Calu3 (cell line): ENCODE data around the gene LRRC59. TPM values are rescaled to one million over a fixed set of nuclear protein-coding genes. Genes with fewer than 3 reads are reported as not detected.

Source experiments
- BruUV-seq: library from RNA; stranded (reverse); fragments of 400-500 nt; replicated peaks from 2 replicates; lab custom pipeline; 2021; lab: Mats Ljungman, UMichigan
- CTCF ChIA-PET: fragments of 300-600 bp; sonication (Branson Sonifier 250); formaldehyde crosslinking; loops from one replicate; lab custom pipeline; 2022; ENCODE audit warnings: antibody characterized with exemption; lab: Charles Lee
- DNase-seq: peaks from one replicate; pipeline ENCODE4 v3.0.0; 2022
- H3K27ac Mint-ChIP-seq: one replicate; pipeline ENCODE4 v1.8.0; 2022; ENCODE audit warnings: mixed read lengths; ENCODE audit not compliant: unreplicated experiment
- H3K27me3 Mint-ChIP-seq: one replicate; pipeline ENCODE4 v1.8.0; 2022; ENCODE audit warnings: mixed read lengths; ENCODE audit not compliant: unreplicated experiment
- H3K36me3 Mint-ChIP-seq: one replicate; pipeline ENCODE4 v1.8.0; 2022; ENCODE audit warnings: mild to moderate bottlenecking, moderate library complexity, mixed read lengths; ENCODE audit not compliant: insufficient read depth, unreplicated experiment
- H3K4me1 Mint-ChIP-seq: one replicate; pipeline ENCODE4 v1.8.0; 2022; ENCODE audit warnings: mild to moderate bottlenecking, low read depth, mixed read lengths; ENCODE audit not compliant: unreplicated experiment
- H3K4me3 Mint-ChIP-seq: one replicate; pipeline ENCODE4 v1.8.0; 2022; ENCODE audit warnings: mild to moderate bottlenecking, low read depth, moderate library complexity, mixed read lengths; ENCODE audit not compliant: unreplicated experiment
- H3K9me3 Mint-ChIP-seq: one replicate; pipeline ENCODE4 v1.8.0; 2022; ENCODE audit warnings: low read depth, mixed read lengths; ENCODE audit not compliant: unreplicated experiment
- intact Hi-C: fragments of 100-400 bp; cut with micrococcal nuclease; formaldehyde crosslinking; loops from one replicate; pipeline ENCODE4 v1.10.0; 2022; ENCODE audit not compliant: unreplicated experiment
- total RNA-seq: library from RNA; stranded (reverse); gene quantifications from 2 replicates; pipeline ENCODE4 v1.2.3, GENCODE V29; 2022
- TF ChIP-seq, protein P1 (sequence below): fragments of 200-600 bp; IDR thresholded peaks from one replicate; pipeline ENCODE4 v1.8.0; 2022; ENCODE audit warnings: antibody characterized with exemption; ENCODE audit not compliant: unreplicated experiment

LRRC59 gene
- total RNA-seq, 1 experiment from 2014 or later: 212 TPM

GRCh38 chr17:50379351-50380132, 17.8 kb downstream of the LRRC59 start:
- no TSS peak for BruUV-seq
- Mint-ChIP-seq H3K4me3 (no peak overlapping the region), H3K27ac (no peak overlapping the region), H3K36me3 (peaks cover 59% of the 10 kb centered on the region), H3K27me3 (no peaks in the 10 kb centered on the region), H3K9me3 (no peaks in the 10 kb centered on the region), H3K4me1 (no peaks in the 10 kb centered on the region)
- DNase-seq: no peak
- CTCF ChIA-PET: interaction anchor here (0.7 kb wide), 1 partner anchor 18 kb away, joined by 3 read pairs; no protein-coding TSS in a partner anchor
- intact Hi-C loops: no loop called here
- TF ChIP-seq, protein P1, sequence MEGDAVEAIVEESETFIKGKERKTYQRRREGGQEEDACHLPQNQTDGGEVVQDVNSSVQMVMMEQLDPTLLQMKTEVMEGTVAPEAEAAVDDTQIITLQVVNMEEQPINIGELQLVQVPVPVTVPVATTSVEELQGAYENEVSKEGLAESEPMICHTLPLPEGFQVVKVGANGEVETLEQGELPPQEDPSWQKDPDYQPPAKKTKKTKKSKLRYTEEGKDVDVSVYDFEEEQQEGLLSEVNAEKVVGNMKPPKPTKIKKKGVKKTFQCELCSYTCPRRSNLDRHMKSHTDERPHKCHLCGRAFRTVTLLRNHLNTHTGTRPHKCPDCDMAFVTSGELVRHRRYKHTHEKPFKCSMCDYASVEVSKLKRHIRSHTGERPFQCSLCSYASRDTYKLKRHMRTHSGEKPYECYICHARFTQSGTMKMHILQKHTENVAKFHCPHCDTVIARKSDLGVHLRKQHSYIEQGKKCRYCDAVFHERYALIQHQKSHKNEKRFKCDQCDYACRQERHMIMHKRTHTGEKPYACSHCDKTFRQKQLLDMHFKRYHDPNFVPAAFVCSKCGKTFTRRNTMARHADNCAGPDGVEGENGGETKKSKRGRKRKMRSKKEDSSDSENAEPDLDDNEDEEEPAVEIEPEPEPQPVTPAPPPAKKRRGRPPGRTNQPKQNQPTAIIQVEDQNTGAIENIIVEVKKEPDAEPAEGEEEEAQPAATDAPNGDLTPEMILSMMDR: no peak

DNA sequence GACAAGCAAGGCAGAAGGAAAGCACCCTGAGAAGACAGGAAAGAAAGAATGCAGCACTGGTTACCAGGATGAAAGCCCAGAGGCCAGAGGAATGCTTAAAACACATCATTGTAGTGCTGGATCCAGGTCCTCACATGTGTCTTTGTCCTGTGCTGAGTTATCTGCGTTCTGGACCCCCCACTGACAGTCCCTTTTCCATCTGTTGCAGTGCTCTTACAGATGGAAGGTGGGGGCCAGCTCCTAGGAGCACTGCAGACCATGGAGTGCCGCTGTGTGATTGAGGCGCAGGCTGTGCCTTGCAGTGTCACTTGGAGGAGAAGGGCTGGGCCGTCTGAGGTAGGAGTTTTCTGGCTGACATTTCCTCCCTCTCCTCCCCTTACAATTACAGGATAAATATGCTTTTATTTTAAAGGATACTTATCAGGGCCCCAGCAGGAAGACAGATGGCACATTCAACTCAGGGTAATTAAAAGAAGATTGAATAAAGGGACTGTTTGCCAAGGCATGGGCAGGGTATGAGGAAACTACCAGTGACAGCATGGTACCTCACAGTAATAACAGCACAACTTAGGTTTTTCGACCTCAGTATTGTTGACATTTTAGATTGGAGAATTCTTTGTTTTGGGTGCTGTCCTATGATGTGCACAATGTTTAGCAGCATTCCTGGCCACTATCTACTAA, 21.3 kb downstream of the LRRC59 start:
- Mint-ChIP-seq H3K36me3 (peaks cover 55% of the 10 kb centered on the region), H3K4me3 (no peak overlapping the region), H3K27me3 (no peaks in the 10 kb centered on the region), H3K9me3 (no peaks in the 10 kb centered on the region), H3K27ac (no peak overlapping the region), H3K4me1 (peaks cover 16% of the 10 kb centered on the region)
- DNase-seq: no peak
- BruUV-seq: no TSS peak
- TF ChIP-seq, protein P1: no peak
- CTCF ChIA-PET: interaction anchor here (1.4 kb wide), 1 partner anchor 10 kb away, joined by 3 read pairs; no protein-coding TSS in a partner anchor
- intact Hi-C loops: no loop called here

DNA sequence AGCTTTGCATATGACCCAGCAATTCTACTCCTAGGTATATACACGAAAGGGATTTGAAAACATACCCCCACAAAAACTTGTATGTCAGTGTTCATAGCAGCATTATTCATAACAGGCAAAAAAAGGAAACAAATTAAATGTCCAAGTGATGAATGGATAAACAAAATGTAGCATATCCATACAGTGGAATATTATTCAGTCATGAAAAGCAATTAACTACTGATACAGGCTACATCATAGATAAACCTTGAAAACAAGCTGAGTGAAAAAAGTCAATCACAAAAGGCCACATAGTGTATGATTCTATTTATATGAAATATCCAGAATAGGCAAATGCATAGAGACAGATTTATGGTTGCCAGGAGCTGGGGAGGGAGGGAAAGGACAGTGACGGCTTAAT, 23.6 kb downstream of the LRRC59 start:
- TF ChIP-seq, protein P1: no peak
- intact Hi-C loops: no loop called here
- no TSS peak for BruUV-seq
- peak overlapping the region; percentile 98 for H3K27ac Mint-ChIP-seq
- CTCF ChIA-PET: interaction anchor here (0.5 kb wide), 1 partner anchor 24 kb away, joined by 4 read pairs; no protein-coding TSS in a partner anchor
- H3K4me3 Mint-ChIP-seq: peak overlapping the region; percentile 89
- no peaks in the 10 kb centered on the region for H3K27me3 Mint-ChIP-seq
- peaks cover 39% of the 10 kb centered on the region for H3K36me3 Mint-ChIP-seq
- peaks cover 16% of the 10 kb centered on the region for H3K4me1 Mint-ChIP-seq
- DNase-seq: no peak
- H3K9me3 Mint-ChIP-seq: no peaks in the 10 kb centered on the region

GRCh38 chr17:50372758-50373556, 24.4 kb downstream of the LRRC59 start, which contains the start of the genes EME1 and MRPL27:
Gene EME1 (plus strand): TSS chr17:50373229. CDS start chr17:50375209, 1,980 bp downstream.
Gene MRPL27 (minus strand): TSS chr17:50373184. CDS start chr17:50373170, 14 bp downstream.
- H3K27ac Mint-ChIP-seq: peak within 1 kb of the TSS; percentile 98
- TF ChIP-seq, protein P1: no peak
- no peaks in the 10 kb centered on the region for H3K9me3 Mint-ChIP-seq
- TSS peak; percentile 69 for BruUV-seq
- H3K4me1 Mint-ChIP-seq: peaks cover 16% of the 10 kb centered on the region
- peak within 1 kb of the TSS; percentile 89 for H3K4me3 Mint-ChIP-seq
- peak; percentile 91 for DNase-seq
- H3K27me3 Mint-ChIP-seq: no peaks in the 10 kb centered on the region
- CTCF ChIA-PET: interaction anchor here (0.6 kb wide), 1 partner anchor 17 kb away, joined by 3 read pairs; no protein-coding TSS in a partner anchor
- intact Hi-C loops: no loop called here
- peaks cover 37% of the 10 kb centered on the region for H3K36me3 Mint-ChIP-seq
